C4-2B (cell line): ENCODE results near the gene MLLT3.
A peak's percentile ranks its signal among the peaks of the same experiment; 100 is the strongest.

Experiments used
- H3K27ac ChIP-seq: fragments of 450-650 bp; 2 replicates; pipeline ENCODE4 v1.5.1; 2017
- ZFX ChIP-seq: fragments of 450-650 bp; IDR thresholded peaks from 2 replicates; pipeline ENCODE4 v1.6.1; 2017
- TF ChIP-seq, protein P1 (sequence below): fragments of 450-650 bp; conservative IDR thresholded peaks from 2 replicates; pipeline ENCODE4 v1.5.1; 2017; ENCODE audit warnings: mild to moderate bottlenecking

Gene MLLT3

DNA sequence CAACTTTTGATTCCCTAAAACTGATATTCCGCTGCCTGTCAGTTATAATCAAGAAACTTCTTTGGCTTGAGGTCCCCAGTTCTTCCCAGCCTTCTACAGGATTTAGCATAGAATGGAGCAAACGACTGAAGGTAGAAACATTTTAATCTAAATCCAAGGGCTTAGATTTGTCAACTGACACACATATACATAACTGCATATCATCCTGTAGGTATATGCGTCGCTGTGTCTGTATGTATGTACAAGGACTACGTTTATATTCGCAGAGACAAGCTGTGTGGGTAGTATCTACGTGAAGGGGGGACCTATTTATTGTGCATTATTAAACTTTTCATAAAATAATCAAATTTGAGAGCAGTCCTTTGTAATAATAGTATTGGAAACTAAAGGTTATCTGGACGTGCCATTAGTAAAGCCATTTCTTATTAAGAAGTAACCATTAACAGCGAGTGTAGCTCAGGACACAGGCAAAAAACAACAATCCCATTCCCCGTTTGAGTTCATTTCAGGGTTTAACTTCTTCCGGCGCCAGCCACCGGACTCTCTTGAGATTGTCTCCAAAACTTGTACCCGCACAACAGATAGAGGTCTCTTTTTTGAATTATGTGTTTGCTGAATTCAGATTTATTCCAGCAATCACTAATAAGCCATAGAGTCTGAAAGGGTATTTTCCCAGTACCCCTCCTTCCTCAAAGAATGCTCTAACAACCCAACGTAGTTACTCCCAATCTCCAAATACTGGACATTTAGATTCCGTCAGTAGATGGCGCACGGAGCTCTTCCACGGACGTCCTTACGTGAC, 2.1 kb upstream of the MLLT3 start:
- TF ChIP-seq ZFX: no peak
- TF ChIP-seq, protein P1, sequence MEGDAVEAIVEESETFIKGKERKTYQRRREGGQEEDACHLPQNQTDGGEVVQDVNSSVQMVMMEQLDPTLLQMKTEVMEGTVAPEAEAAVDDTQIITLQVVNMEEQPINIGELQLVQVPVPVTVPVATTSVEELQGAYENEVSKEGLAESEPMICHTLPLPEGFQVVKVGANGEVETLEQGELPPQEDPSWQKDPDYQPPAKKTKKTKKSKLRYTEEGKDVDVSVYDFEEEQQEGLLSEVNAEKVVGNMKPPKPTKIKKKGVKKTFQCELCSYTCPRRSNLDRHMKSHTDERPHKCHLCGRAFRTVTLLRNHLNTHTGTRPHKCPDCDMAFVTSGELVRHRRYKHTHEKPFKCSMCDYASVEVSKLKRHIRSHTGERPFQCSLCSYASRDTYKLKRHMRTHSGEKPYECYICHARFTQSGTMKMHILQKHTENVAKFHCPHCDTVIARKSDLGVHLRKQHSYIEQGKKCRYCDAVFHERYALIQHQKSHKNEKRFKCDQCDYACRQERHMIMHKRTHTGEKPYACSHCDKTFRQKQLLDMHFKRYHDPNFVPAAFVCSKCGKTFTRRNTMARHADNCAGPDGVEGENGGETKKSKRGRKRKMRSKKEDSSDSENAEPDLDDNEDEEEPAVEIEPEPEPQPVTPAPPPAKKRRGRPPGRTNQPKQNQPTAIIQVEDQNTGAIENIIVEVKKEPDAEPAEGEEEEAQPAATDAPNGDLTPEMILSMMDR: peak; percentile 94
- H3K27ac ChIP-seq: no peak overlapping the region

DNA sequence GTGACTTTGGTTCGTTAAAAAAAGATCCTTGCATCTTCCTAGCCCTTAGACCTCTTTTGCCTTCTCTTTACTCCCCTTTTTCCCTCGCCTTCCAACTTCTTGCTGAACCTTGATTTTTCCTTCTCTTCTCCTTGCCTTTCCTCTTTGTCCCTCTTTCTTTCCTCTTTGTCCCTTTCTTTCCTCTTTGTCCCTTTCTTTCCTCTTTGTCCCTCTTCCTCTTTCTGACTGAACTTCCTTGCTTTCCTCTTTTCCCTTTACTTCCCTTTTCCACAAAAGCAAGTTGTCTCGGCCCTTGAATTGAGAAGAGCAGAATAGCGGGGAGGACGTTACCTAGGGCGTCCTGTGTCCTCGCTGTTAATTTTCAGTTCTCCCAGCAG, 1.4 kb upstream of the MLLT3 start:
- TF ChIP-seq, protein P1: no peak
- TF ChIP-seq ZFX: no peak
- H3K27ac ChIP-seq: no peak overlapping the region

DNA sequence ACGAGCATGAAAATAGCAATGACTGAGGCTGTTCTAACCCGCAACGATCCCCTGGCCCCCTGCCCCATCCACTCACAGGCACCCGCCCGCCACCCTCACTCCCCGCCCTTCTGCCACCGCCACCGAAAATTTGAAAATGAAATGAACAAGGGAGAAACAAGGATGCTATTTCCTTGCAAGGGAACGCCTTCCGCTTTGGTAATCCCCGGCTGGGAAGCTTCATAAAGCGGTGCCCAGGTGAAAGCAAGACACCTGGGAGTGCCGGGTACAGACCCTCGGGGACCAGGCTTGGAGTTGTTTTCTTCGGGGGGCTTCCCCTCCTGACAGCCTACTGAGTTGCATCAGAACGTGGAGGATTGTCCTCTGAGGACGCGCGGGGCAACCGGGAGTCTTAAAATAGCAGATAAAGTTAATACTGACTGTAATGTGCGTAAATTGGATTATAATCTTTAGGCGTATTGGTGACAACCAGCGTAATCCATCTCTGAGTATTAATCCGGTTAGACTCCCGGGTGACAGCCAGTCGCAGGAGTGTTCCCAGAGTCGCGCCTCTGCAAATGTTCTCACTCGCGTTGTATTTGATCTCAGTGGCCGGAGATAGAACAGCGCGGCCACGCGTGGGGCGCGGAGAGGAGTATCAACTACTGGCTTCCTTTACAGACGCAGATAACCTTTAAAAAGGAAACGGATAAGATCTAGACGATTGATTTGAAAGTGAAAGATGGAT, 885 bp upstream of the MLLT3 start:
- H3K27ac ChIP-seq: peak overlapping the region; percentile 73; the same call in 1 of the 2 replicates
- TF ChIP-seq, protein P1: no peak
- no peak for TF ChIP-seq ZFX

DNA sequence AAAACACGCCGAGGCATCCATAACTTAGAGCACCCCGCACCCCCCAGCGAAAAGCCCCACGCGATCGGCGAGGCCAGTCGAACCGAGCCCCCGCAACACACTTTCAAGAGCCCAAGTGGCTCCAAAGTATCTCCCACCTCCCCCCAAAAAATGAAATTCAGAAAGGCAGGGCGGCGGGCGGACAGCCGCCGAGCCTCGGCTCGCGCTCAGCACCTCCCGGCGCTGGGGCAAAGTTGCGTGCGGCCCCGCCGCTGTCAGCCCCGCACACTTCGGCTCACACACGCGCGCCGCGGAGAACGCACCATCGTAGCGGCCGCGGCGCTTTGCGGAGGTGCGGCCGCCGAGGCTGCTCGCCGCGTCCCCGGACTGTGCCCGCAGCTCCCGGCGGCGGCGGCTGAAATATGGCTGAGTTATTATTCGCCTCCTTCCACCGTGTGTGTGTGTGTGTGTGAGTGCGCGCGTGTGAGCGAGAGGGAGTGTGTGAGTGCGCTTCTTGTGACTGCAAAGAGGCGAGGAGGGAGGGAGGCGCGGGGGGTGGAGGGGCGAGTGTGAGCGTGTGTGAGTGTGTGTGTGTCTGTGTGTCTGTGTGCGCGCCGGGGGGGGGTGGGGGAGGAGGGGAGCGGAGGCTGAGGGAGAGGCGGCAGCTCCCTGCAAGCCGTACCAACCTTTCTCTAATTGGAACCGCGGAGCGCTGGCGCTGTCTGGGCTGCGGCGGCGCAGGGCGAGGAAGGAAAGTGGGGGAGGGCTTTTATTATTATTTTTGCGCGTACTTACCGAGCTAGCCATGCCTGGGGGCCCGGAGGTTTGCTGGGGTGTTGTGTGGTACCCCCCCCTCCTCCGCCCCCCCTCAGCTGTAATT, 599 bp downstream of the MLLT3 start:
- peak overlapping the region; percentile 73 for H3K27ac ChIP-seq
- TF ChIP-seq, protein P1: no peak
- TF ChIP-seq ZFX: no peak

DNA sequence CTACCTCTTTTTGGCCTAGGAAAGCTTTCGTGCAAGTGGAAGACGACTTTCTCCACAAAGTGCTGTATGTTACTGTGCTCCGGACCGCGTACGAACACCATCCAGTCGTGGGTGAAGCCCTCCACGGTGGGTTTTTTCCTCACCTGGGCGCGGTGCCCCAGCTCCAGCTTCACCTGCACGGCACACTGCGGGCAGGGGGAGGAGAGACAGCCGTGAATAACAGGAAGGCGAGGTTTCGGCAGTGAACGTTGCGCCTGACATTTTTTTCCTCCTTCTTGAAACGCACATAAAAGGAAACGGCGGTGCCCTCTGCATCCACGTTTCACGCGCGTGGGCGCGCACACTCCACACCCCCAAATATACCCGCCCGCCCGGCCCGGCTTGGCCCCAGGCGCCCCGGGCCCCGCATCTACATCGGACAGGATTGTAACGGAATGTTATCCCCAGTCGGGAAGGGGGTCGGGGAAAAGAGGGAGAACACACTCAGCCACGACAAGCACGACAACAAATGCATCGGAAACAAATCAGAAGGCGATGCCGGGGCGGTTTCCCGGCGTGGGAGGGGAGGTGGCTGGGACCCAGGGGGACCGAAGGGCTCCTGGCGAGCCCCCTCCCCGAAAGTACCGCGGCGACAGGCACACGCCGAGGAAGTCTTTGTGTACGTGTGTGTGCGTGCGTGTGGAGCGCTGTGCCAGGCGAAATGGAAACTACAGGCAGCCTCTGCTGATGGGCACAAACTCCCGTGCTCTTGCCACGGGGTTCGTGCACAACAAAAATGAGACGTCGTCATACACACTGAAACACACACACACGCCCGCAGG, 1.4 kb downstream of the MLLT3 start:
- peak overlapping the region; percentile 73 for H3K27ac ChIP-seq
- no peak for TF ChIP-seq ZFX
- TF ChIP-seq, protein P1: no peak

DNA sequence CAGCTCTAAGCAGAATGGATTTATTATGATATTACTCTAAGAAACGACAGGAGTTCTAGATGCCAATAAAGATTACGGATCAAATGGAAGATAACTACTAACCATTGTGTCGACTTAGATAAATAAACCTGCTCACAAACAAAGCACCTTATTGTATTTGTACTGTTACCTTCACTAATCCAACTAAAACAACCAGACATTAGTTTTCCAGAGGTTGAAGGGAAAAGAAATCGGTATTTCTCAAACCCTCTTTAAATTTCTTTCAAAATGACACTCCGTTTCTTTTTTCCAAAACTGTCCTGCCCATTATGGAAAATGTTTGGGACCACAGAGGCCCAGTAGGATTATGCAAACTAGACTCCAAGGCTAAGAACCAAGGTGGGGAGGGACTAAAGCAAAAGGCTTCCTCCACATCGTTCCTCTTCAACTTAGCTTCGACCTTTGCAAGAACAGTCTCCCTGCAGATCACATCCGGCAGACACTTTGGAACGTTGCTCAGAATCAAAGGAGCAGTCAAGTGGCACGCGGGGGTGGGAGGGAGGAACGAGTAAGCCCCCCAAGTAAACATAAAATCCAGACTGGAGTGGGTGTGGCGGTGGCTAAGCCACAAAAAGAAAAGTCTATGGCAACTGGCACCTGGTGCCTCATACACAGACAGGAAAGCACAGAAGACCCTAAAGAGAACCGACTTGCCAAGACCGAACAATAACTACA, 2.7 kb downstream of the MLLT3 start:
- H3K27ac ChIP-seq: peak overlapping the region; percentile 29; the same call in 1 of the 2 replicates
- TF ChIP-seq, protein P1: no peak
- TF ChIP-seq ZFX: no peak
